Lower lobe of right lung (tissue), 2 donors: ENCODE measurements around the gene LIMCH1. TPM values are rescaled to one million over a fixed set of nuclear protein-coding genes. Genes with fewer than 3 reads are reported as not detected.

Source experiments
- ATAC-seq, 2 donors: fragments of 200-7000 bp; cut with Tn5 transposase; one replicate each; pipeline ENCODE4 v1.9.1; 2020 to 2022; ENCODE audit warnings: mild to moderate bottlenecking in 2 of 2, moderate library complexity in 2 of 2
- DNase-seq: peaks from one replicate; pipeline ENCODE4 v3.0.0-alpha.2; 2020
- H3K27ac ChIP-seq: fragments of 200-600 bp; one replicate; pipeline ENCODE4 v1.8.0; 2022
- H3K27me3 ChIP-seq: fragments of 200-600 bp; one replicate; pipeline ENCODE4 v1.8.0; 2022; ENCODE audit warnings: low read depth
- H3K36me3 ChIP-seq: fragments of 200-600 bp; one replicate; pipeline ENCODE4 v1.8.0; 2022; ENCODE audit warnings: mild to moderate bottlenecking
- H3K4me1 ChIP-seq: fragments of 200-600 bp; one replicate; pipeline ENCODE4 v1.8.0; 2022
- H3K4me3 ChIP-seq: fragments of 200-600 bp; one replicate; pipeline ENCODE4 v1.8.0; 2022; ENCODE audit warnings: mild to moderate bottlenecking
- H3K9me3 ChIP-seq: fragments of 200-600 bp; one replicate; pipeline ENCODE4 v1.8.0; 2022
- CTCF ChIP-seq: fragments of 200-600 bp; IDR thresholded peaks from one replicate; pipeline ENCODE4 v1.8.0; 2022; ENCODE audit warnings: antibody characterized with exemption, mild to moderate bottlenecking
- intact Hi-C: fragments of 100-400 bp; cut with DNase I; formaldehyde crosslinking; loops from one replicate; pipeline ENCODE4 v1.11.0; 2022
- total RNA-seq: library from RNA; stranded (reverse); fragmentation: NEBNext Ultra II Directional; extraction: Animal tissue kit (Norgen Biotek cat#: 25700); gene quantifications from one replicate; pipeline ENCODE4 v1.2.1, GENCODE V29; 2021
- donor health status: DM: no; HTN: yes; CAD: no; lungs with severe emphysema.

LIMCH1 gene
- total RNA-seq, 1 donor from 2014 or later, result 267 TPM

GRCh38 chr4:41653523-41653922, 115.6 kb downstream of the LIMCH1 start:
- Histone ChIP-seq H3K27me3 (no peaks in the 10 kb centered on the region), H3K4me1 (peaks cover 19% of the 10 kb centered on the region), H3K27ac (no peak overlapping the region), H3K9me3 (no peaks in the 10 kb centered on the region), H3K36me3 (peaks cover 47% of the 10 kb centered on the region), H3K4me3 (no peak overlapping the region)
- TF ChIP-seq CTCF, result no peak
- intact Hi-C loops, result no loop called here
- DNase-seq (no peak), ATAC-seq (no peak)

GRCh38 chr4:41655177-41655576, 117.2 kb downstream of the LIMCH1 start:
- Histone ChIP-seq H3K36me3 (peaks cover 43% of the 10 kb centered on the region), H3K27me3 (no peaks in the 10 kb centered on the region), H3K4me3 (no peak overlapping the region), H3K4me1 (peaks cover 19% of the 10 kb centered on the region), H3K27ac (no peak overlapping the region), H3K9me3 (no peaks in the 10 kb centered on the region)
- no peak for DNase-seq
- no peak for TF ChIP-seq CTCF
- intact Hi-C loops, result no loop called here
- peak in 1 of 2 donors; percentile 71 for ATAC-seq

- intact Hi-C loops, result no loop called here
- no peaks in the 10 kb centered on the region for H3K9me3 ChIP-seq
- H3K27me3 ChIP-seq, result no peaks in the 10 kb centered on the region
- no peak for TF ChIP-seq CTCF
- DNase-seq (no peak), ATAC-seq (no peak)
- H3K4me1 ChIP-seq, result peaks cover 19% of the 10 kb centered on the region
- no peak overlapping the region for H3K4me3 ChIP-seq
- H3K36me3 ChIP-seq, result peaks cover 34% of the 10 kb centered on the region
- H3K27ac ChIP-seq, result no peak overlapping the region
Measured at GRCh38 chr4:41656106-41656505, 118.1 kb downstream of the LIMCH1 start.

- Histone ChIP-seq H3K36me3 (peaks cover 27% of the 10 kb centered on the region), H3K4me3 (no peak overlapping the region), H3K27ac (peak overlapping the region; percentile 24), H3K27me3 (no peaks in the 10 kb centered on the region), H3K9me3 (no peaks in the 10 kb centered on the region), H3K4me1 (peaks cover 19% of the 10 kb centered on the region)
- ATAC-seq, result no peak
- no peak for DNase-seq
- TF ChIP-seq CTCF, result no peak
- intact Hi-C loops, result no loop called here
Measured at GRCh38 chr4:41656572-41657520, 118.9 kb downstream of the LIMCH1 start.

DNA sequence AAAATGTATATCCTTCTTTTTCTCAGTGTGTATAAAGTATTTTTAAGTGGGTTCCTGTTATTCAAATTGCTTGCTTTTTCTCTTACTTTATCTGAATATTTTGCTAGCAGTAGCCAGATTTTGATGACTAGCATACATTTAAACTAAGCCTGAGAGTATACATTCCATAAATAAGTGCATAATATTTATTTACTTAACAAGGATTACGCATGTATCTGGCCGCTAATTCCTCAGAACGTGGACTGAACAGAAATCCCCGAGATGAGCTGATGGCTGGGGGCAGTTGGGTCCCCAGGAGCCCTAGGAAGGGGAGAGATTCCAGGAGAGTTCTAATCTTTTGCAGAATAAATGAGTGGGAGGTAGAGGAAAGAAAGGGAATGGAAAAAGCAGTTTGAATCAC, 119.6 kb downstream of the LIMCH1 start:
- TF ChIP-seq CTCF, result no peak
- no peak overlapping the region for H3K27ac ChIP-seq

More for the DNA sequence above, 119.6 kb downstream of the LIMCH1 start:
- intact Hi-C loops, result no loop called here
- ATAC-seq, result no peak
- Histone ChIP-seq H3K36me3 (peaks cover 24% of the 10 kb centered on the region), H3K9me3 (no peaks in the 10 kb centered on the region), H3K4me3 (no peak overlapping the region), H3K27me3 (no peaks in the 10 kb centered on the region), H3K4me1 (peaks cover 19% of the 10 kb centered on the region)
- DNase-seq, result no peak
